ENCODE results near the gene MEI4. TPM values are rescaled to one million over a fixed set of nuclear protein-coding genes. Genes with fewer than 3 reads are reported as not detected.

Gene MEI4
- total RNA-seq, 2 donors from 2014 or later: 0.51 to 1.4 TPM

DNA sequence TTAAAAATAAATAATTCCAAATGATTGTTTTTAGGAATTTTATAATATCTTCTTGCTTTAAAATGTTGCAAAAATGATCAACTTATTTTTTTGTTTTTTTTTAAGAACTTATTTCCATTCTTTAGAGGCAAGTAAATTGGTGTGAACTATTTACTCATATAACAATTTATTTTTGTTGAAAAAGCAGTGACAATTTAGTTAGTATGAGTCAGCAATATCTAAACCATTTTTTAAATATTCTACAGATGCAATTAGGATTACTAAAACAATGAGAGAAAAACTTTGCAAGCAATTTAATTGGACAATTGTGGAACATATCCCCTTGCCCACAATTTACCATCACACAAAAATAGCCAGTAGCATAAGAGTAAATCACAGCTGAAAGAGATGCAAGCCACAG, 319.5 kb downstream of the MEI4 start:
- Histone ChIP-seq H3K4me1 (no peaks in the 10 kb centered on the region), H3K4me3 (no peak overlapping the region), H3K36me3 (no peaks in the 10 kb centered on the region), H3K9me3 (peaks cover 0 to 12% of the 10 kb centered on the region in 2 donors), H3K27me3 (no peaks in the 10 kb centered on the region), H3K27ac (no peak overlapping the region)
- TF ChIP-seq, protein P1, sequence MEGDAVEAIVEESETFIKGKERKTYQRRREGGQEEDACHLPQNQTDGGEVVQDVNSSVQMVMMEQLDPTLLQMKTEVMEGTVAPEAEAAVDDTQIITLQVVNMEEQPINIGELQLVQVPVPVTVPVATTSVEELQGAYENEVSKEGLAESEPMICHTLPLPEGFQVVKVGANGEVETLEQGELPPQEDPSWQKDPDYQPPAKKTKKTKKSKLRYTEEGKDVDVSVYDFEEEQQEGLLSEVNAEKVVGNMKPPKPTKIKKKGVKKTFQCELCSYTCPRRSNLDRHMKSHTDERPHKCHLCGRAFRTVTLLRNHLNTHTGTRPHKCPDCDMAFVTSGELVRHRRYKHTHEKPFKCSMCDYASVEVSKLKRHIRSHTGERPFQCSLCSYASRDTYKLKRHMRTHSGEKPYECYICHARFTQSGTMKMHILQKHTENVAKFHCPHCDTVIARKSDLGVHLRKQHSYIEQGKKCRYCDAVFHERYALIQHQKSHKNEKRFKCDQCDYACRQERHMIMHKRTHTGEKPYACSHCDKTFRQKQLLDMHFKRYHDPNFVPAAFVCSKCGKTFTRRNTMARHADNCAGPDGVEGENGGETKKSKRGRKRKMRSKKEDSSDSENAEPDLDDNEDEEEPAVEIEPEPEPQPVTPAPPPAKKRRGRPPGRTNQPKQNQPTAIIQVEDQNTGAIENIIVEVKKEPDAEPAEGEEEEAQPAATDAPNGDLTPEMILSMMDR (IDR thresholded peaks at IDR 0.05): no peak
- no peak for DNase-seq (ENCODE audit: low spot score)

Other genes starting within 250 kb of the MEI4 start
- gene HTR1B, start 189.5 kb upstream of the MEI4 start, total RNA-seq: not detected

Data from right atrium auricular region (tissue), 2 donors.